Ovary (tissue), 3 donors: Measurements from ENCODE around the gene CISD2.

Experiments used
- CTCF ChIP-seq, 3 donors: fragments of 450-650 bp in 2 of 3; fragments of 200-600 bp in 1 of 3; IDR thresholded peaks; one replicate each; pipeline versions ENCODE4 v1.5.1 to v1.8.0; 2016 to 2022; ENCODE audit warnings: antibody characterized with exemption in 3 of 3, mild to moderate bottlenecking in 1 of 3
- POLR2A ChIP-seq: fragments of 450-650 bp; IDR thresholded peaks from one replicate; pipeline ENCODE4 v1.6.1; 2017; ENCODE audit warnings: antibody characterized with exemption, mild to moderate bottlenecking, moderate library complexity
- donor health status: DM: no; HTN: no; CAD: no.

- TF ChIP-seq POLR2A (peak; percentile 90), CTCF (IDR thresholded peaks at IDR 0.05) (peak in 1 of 3 donors; percentile 32)
These were observed at the start of gene CISD2 for GRCh38 chr4:102868781-102869568.
